Caco-2 (cell line): ENCODE measurements around the gene CILP. TPM values are rescaled to one million over a fixed set of nuclear protein-coding genes. Genes with fewer than 3 reads are reported as not detected.

Experiments used
- BruUV-seq: library from RNA; stranded (reverse); fragments of 400-500 nt; replicated peaks from 2 replicates; lab custom pipeline; 2021; lab: Mats Ljungman, UMichigan
- CTCF ChIA-PET: fragments of 300-600 bp; sonication (Branson Sonifier 250); formaldehyde crosslinking; loops from one replicate; lab custom pipeline; 2022; ENCODE audit warnings: antibody characterized with exemption; lab: Charles Lee
- POLR2A ChIA-PET: fragments of 300-600 bp; sonication (Branson Sonifier 250); formaldehyde crosslinking; loops from one replicate; lab custom pipeline; 2022; ENCODE audit warnings: antibody characterized with exemption; lab: Charles Lee
- DNase-seq, 2 experiments: peaks; one replicate each; pipeline versions ENCODE4 v3.0.0 to v3.0.0-alpha.2; 2020 to 2022
- H3K27me3 ChIP-seq: replicated peaks from 2 replicates; pipeline ENCODE4 v1.6.0; 2011; ENCODE audit warnings: low read length; ENCODE audit not compliant: control insufficient read depth, insufficient read depth
- H3K36me3 ChIP-seq: 2 replicates; pipeline ENCODE4 v1.5.1; 2011; ENCODE audit warnings: low read length; ENCODE audit not compliant: control insufficient read depth, insufficient read depth
- H3K4me1 ChIP-seq: fragments of 250-450 bp; sonication (Bioruptor Pico); 2 replicates; pipeline ENCODE4 v1.5.1; 2020; ENCODE audit warnings: mild to moderate bottlenecking
- H3K4me3 ChIP-seq: 2 replicates; pipeline ENCODE4 v1.5.1; 2011; ENCODE audit warnings: low read depth, mild to moderate bottlenecking, control low read depth, low read length
- H3K9me3 ChIP-seq: fragments of 250-450 bp; sonication (Bioruptor Pico); 2 replicates; pipeline ENCODE4 v1.5.1; 2020; ENCODE audit warnings: mild to moderate bottlenecking, moderate library complexity
- H3K27ac Mint-ChIP-seq: one replicate; pipeline ENCODE4 v1.8.0; 2022; ENCODE audit warnings: mixed read lengths; ENCODE audit not compliant: unreplicated experiment
- H3K27me3 Mint-ChIP-seq: one replicate; pipeline ENCODE4 v1.8.0; 2022; ENCODE audit warnings: mixed read lengths; ENCODE audit not compliant: insufficient read depth, unreplicated experiment
- H3K36me3 Mint-ChIP-seq: one replicate; pipeline ENCODE4 v1.8.0; 2022; ENCODE audit warnings: mild to moderate bottlenecking, mixed read lengths; ENCODE audit not compliant: insufficient read depth, unreplicated experiment
- H3K4me1 Mint-ChIP-seq: one replicate; pipeline ENCODE4 v1.8.0; 2022; ENCODE audit warnings: low read depth, mixed read lengths; ENCODE audit not compliant: unreplicated experiment
- H3K4me3 Mint-ChIP-seq: one replicate; pipeline ENCODE4 v1.8.0; 2022; ENCODE audit warnings: mild to moderate bottlenecking, moderate library complexity, mixed read lengths; ENCODE audit not compliant: unreplicated experiment
- H3K9me3 Mint-ChIP-seq: one replicate; pipeline ENCODE4 v1.8.0; 2022; ENCODE audit warnings: mixed read lengths; ENCODE audit not compliant: unreplicated experiment
- CTCF ChIP-seq, 2 experiments: fragments of 200-600 bp in 1 of 2; IDR thresholded peaks; 1 replicate in 1 of 2; 2 replicates in 1 of 2; pipeline versions ENCODE4 v1.5.1 to v1.8.0; 2011 to 2022; ENCODE audit warnings: antibody characterized with exemption in 1 of 2, control low read depth in 1 of 2, inconsistent platforms in 1 of 2, low read depth in 1 of 2, low read length in 1 of 2, mild to moderate bottlenecking in 1 of 2, moderate library complexity in 1 of 2; ENCODE audit not compliant: insufficient read depth in 1 of 2, severe bottlenecking in 1 of 2, unreplicated experiment in 1 of 2
- intact Hi-C: fragments of 100-400 bp; cut with micrococcal nuclease; formaldehyde crosslinking; loops from one replicate; pipeline ENCODE4 v1.10.0; 2022; ENCODE audit not compliant: unreplicated experiment
- total RNA-seq: library from RNA; stranded (reverse); gene quantifications from 2 replicates; pipeline ENCODE4 v1.2.3, GENCODE V29; 2022

CILP gene
- total RNA-seq, 1 experiment from 2014 or later, result not detected

- intact Hi-C loops, result no loop called here
- H3K4me1 ChIP-seq, result no peaks in the 10 kb centered on the region
- no peaks in the 10 kb centered on the region for H3K9me3 ChIP-seq
- no peak overlapping the region for H3K4me3 Mint-ChIP-seq
- no peaks in the 10 kb centered on the region for H3K4me1 Mint-ChIP-seq
- no peaks in the 10 kb centered on the region for H3K36me3 Mint-ChIP-seq
- no TSS peak for BruUV-seq
- H3K36me3 ChIP-seq, result no peaks in the 10 kb centered on the region
- H3K9me3 Mint-ChIP-seq, result no peaks in the 10 kb centered on the region
- no peaks in the 10 kb centered on the region for H3K27me3 Mint-ChIP-seq
- H3K27ac Mint-ChIP-seq, result no peak overlapping the region
- TF ChIP-seq CTCF (IDR thresholded peaks at IDR 0.05; ENCODE audit: insufficient read depth in 1 of 2, low read depth in 1 of 2, low read length in 1 of 2, severe bottlenecking in 1 of 2, unreplicated experiment in 1 of 2), result no peak
- CTCF ChIA-PET, result no interaction called here
- DNase-seq, result no peak
- H3K27me3 ChIP-seq, result no peaks in the 10 kb centered on the region
- H3K4me3 ChIP-seq, result no peak overlapping the region
- POLR2A ChIA-PET, result no interaction called here
Observed at GRCh38 chr15:65201918-65202317, 9.4 kb downstream of the CILP start.

DNA sequence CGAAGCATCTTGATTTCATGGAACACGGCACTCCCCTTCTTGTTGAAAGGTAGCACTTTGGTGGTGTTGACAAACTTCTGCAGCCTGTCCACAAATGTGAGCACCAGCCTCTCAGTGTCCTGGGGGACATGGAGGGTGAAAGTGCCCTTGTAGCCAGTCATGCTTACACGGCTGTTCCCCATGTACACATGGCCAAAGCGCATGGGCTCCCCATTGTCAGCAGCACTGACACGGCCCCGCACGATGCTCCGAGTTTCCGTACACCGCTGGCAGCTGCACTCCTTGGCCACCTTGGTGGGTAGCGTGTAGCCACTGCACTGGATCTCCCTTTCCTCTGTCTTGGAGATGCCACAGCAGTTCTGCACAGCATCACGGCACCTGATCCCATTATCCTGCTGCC lies 12.7 kb downstream of the CILP start:
- CTCF ChIA-PET, result no interaction called here
- no peak for TF ChIP-seq CTCF (IDR thresholded peaks at IDR 0.05; ENCODE audit: insufficient read depth in 1 of 2, low read depth in 1 of 2, low read length in 1 of 2, severe bottlenecking in 1 of 2, unreplicated experiment in 1 of 2)
- no TSS peak for BruUV-seq

DNA sequence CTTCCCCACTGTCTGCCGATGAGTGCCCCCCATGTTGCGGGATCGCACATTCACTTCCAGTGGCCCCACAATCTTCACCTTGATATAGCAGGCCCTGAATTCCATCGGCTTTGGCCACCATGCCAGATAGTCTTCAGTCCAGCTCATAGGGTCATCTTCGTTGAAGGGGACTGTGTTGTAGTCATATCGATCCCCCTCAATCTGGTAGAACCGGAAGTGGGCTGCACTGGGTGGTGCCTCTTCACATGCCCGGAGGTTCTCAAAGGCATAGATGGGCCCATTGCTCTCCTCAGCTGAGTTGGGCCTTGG lies 14.0 kb downstream of the CILP start:
- Mint-ChIP-seq H3K36me3 (no peaks in the 10 kb centered on the region), H3K4me1 (peaks cover 7% of the 10 kb centered on the region), H3K27ac (no peak overlapping the region), H3K9me3 (no peaks in the 10 kb centered on the region), H3K4me3 (no peak overlapping the region), H3K27me3 (no peaks in the 10 kb centered on the region)
- Histone ChIP-seq H3K4me1 (peaks cover 4% of the 10 kb centered on the region; the same call in 1 of the 2 replicates), H3K4me3 (no peak overlapping the region), H3K27me3 (no peaks in the 10 kb centered on the region), H3K36me3 (no peaks in the 10 kb centered on the region), H3K9me3 (no peaks in the 10 kb centered on the region)
- CTCF ChIA-PET, result no interaction called here
- TF ChIP-seq CTCF (IDR thresholded peaks at IDR 0.05; ENCODE audit: insufficient read depth in 1 of 2, low read depth in 1 of 2, low read length in 1 of 2, severe bottlenecking in 1 of 2, unreplicated experiment in 1 of 2), result no peak
- intact Hi-C loops, result no loop called here
- no TSS peak for BruUV-seq
- no peak for DNase-seq
- POLR2A ChIA-PET, result no interaction called here

More for the DNA sequence above, 12.7 kb downstream of the CILP start:
- H3K27me3 ChIP-seq, result no peaks in the 10 kb centered on the region
- H3K36me3 Mint-ChIP-seq, result no peaks in the 10 kb centered on the region
- no peak overlapping the region for H3K4me3 ChIP-seq
- H3K27ac Mint-ChIP-seq, result no peak overlapping the region
- DNase-seq, result no peak
- no peaks in the 10 kb centered on the region for H3K36me3 ChIP-seq
- POLR2A ChIA-PET, result no interaction called here
- H3K4me1 ChIP-seq, result peaks cover 2% of the 10 kb centered on the region; the same call in 1 of the 2 replicates
- intact Hi-C loops, result no loop called here
- peaks cover 2% of the 10 kb centered on the region for H3K4me1 Mint-ChIP-seq
- no peak overlapping the region for H3K4me3 Mint-ChIP-seq
- H3K27me3 Mint-ChIP-seq, result no peaks in the 10 kb centered on the region
- H3K9me3 ChIP-seq, result no peaks in the 10 kb centered on the region
- H3K9me3 Mint-ChIP-seq, result no peaks in the 10 kb centered on the region
